HG02588 (cell line): ENCODE results near the gene ZFP36L1.

ENCODE experiments used
- ATAC-seq: cut with Tn5 transposase; IDR thresholded peaks from one replicate; pipeline ENCODE4 v1.9.1; 2021; ENCODE audit warnings: mild to moderate bottlenecking, moderate library complexity; ENCODE audit not compliant: unreplicated experiment

Gene ZFP36L1

DNA sequence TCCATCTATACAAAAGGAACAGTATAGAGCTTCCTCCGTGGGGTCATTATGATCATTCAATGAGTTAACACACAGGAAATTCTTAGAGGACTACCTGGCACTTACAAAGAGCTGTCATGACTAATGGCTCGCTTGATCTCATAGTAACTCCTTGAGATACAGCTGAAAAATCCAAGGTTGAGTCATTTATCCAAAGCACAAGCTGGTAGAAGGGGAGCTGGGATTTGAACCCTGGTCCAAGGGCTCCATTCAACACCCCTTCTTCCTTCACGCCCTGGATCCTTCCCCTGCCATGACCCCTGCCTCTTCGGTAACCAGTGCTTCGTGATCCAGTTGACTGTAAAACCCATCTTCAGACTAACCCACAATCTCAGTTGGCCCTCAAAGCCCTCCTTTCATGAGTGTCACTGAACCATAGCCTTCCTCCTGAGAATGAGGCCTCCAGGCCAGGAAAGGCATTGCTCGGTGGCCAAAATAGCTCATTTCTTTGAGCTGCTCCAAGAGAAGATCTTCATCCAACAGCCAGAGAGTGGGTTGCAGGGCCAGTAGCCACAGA is 7.8 kb downstream of the ZFP36L1 start:
- ATAC-seq, result no peak

DNA sequence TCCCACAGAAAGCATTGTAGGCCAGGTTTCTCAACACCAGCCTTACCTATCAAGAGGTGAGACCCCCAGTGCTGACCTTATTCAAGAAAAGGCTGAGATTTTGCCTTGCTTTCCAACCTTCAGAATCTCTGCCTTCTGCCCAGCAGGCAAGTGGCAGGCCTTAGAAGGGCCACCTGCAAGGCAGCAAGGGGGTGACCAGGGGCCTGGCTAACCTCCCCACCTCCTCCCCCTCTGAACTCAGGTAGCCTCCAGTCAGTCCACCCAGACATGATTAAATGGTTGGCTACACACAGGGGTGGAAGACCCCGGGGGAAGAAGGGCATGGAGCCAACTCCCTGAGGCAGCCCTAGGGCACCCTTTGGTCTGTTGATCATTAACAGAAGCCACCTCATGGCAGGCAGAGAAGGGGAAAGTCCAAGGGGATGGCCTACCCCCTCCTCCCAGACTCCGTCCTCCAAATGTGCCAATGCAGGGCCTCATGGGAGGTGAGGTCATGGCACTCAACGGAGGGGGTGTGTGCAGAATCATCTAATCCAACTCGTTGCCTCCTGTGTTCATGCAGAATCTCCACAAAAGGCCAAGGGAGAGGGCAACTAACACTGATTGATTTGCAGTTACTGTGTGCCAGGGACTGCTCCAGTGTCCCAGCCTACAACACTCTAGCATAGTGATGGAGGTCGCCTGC is 8.5 kb downstream of the ZFP36L1 start:
- ATAC-seq, result no peak

DNA sequence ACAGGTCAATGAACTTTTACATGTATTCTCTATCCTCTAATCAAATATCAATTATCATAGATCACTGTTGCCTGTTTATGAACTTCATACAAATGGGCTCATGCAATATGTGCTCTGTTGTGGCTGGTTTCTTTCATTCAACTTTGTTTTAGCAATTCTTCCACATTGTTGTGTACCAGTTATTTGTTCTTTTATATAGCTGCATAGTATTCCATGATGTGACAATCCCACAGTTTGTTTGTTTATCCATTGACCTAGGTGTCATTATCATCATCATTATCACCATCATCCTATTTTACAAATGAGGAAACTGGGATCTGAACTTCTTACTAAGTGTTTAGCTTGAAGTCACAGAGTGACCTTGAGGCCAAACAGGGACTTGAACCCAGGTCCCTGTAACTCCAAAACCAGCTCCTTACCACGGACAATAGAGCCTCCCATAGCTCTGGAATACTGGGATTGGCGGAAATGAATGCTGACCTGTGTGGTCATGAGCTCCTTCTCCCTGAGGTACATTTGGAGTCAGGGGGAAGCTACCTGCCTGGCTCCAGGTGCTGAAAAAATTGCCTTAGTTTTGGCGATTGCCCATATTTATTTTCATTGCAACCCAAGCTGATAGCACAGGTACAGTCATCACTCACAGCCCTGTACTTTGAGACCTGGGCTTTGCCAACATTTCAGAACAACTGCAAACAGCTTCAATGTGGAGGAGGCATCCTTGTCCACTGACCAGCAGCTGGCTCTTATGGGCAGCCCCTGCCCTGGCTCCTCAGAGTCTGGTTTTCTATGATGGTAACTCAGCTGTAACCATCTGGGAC is 9.2 kb downstream of the ZFP36L1 start:
- ATAC-seq, result no peak

DNA sequence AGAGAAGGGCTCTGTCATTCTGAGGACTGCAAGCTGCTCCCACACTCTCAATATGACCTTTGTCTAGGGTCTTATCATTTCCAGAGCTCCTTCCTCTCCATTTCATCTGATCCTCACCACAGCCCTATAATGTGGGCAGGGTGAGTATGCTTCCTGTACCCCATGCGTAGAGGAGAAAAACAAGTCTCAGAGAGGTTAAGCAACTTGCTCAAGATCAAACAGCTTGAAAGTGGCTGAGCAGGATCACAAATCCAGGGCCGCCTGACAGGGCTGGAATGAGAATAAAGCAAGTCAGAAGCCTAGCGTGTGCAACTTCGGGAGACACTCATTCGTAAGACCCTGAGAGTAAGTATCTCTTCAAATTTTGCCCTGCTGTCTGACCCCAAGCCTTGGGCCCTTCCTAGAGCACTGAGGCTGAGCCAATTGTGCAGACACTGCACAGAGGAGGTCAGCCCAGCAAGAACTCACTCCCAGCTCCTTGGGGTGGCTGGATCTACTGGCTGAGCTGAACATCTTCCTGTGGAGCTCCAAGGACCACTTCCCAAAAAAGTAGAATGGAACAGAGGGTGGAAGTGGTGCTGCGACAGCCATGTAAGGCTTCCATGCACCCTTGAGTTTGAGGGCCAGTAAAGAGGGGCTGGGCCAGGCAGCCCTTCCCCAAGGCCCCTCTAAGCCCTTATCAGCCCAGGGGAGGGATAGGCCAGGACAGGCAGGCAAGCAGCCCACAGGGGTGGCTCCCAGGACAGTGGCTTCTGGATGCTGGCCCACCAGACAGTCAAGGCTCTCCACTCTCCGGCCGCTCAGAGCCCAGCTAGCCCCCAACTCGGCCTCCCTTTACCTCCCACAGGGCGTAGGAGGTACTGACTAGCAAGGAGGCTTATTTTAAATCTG is 10.5 kb downstream of the ZFP36L1 start:
- ATAC-seq, result no peak

DNA sequence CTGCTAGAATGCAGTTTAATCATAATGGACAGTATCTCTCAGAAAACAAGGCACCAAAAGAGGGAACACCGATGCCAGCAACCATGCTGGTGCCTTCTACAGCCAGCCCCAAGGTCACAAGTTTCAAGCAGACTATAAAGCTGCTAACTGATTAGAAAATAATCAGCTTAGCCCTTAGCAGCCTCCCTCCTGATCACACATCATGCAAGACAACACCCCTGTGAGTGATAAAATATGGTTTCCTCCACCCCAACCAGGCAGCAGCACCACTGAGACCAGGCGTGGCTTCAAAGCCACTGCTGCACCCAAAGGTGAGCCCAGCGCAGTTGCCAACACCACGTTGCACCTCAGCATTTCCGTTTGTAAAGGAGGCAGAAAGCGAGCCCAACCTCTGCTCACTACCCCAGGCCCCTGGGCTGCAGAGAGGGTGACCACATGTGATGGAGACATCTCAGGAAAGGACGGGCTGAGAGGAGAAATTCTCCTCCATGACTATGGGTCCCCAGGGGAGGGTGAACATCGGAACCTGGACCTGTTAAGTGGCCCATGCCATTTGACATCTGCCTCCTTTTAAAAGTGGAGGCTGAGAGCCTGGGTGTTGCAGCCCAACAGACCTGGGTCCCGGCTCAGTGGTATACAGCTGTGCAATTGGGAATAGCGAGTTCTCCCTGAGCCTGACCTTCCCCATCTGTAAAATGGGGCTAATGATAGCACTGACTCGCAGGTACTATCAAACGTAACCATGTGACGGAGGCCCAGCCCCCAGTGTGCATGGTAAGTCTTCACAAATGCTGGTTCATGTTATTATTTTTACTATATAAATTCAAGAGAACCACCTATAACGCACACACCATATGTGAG is 11.5 kb downstream of the ZFP36L1 start:
- ATAC-seq, result no peak

DNA sequence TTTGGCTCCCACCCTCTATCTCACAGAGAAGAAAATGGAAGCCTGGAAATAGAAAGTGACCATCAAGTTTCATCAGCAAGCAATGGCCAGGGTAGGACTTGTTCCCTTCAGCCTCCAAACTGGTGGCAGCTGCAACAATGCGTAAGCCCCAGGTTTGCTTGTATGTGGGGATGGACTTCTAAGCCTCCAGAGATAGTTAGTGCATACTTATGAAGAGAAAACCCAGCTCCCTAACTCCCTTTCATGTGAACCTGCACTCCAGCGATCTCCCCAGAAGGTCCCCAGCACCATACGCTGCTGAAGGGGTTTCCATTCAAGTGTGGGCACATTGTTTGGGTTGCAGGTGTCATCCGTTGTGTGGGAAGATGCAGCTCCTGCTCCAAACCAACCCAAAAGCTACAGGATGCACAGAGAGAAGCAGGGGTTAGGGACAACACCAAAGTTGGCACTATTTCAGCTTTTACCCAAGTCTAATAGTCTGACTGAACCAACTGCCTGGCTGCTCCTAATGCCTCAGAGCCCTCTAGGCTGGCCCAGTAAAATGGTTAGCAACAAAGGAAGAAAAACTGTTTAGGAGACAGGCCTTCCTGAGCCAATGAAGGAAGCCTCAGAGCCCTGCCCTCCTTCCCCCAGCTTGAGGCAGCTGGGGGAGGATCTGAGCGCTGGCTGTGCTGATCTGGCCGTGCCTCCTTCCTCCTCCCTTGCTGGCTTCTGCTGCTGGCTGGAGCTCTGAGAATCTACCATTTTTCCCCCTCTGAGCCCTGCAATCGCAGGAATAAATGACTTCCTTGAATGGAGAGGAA is 12.3 kb downstream of the ZFP36L1 start:
- ATAC-seq, result no peak

DNA sequence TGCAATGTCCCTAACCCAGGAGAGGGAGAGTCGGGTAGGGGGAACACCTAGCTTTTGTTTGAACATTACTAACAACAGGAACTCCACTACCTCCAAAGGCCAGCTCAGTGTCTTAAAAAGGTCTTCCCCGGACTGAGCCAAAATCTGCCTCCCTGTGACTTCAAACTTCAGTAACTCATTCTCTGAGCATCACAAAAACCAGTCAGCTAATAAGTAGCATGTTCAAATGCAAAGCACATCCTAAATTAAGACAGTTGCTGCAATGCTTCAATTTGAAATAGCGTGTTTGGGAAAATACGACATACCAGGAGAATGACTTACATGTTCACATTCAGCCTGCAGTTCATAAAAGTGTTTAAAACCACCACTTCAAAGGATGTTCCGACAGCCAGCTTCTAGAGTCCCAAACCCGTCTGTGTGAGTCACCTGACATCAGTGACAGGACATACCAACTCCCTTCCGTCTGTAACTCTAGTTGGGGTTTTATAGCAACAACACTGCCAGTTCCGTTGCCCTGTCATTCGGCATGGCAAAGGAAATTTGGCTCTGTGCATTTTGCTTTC is 13.0 kb downstream of the ZFP36L1 start:
- no peak for ATAC-seq

DNA sequence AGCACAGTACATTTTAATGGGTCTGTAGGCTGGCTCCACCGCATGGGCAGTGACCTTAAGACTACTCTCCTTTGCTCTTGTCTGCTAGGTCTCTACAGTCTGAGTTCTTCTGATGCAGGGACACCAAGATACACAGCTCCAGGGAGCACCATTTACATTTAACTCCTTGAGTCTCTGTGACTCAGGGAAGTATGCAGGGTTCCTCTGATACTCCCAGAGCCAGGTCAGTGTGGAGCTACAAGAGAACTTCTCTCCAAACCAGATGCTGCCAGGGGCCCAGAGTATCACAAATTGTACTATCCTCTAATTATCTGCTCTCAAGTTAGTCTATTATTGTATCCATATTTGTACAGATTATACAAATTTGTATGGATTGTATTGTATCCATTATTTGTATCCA is 15.2 kb downstream of the ZFP36L1 start:
- no peak for ATAC-seq

DNA sequence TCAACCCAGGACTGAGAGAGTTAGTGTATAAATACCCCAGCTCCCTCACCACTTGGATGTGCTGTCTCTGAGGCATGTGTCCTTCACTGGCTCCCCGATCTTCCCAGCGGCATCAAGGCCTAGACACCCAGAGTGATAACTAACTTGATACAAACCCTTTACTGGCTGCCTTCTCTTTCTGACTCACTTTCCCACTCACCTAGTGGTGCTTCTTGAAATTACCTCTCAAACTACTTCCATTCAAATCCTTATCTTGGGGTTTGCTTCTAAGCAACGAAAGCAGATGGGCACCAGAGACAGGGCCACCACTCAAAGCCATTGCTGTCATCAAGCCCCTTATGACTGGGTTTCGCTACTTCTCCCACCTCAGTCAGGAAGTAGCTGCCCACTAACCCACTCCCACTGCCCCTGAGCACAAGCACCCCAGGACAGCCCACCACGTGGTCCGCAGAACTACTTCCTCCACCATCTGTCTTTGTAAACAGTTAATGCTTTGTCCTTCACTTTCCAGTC is 17.2 kb downstream of the ZFP36L1 start:
- no peak for ATAC-seq

DNA sequence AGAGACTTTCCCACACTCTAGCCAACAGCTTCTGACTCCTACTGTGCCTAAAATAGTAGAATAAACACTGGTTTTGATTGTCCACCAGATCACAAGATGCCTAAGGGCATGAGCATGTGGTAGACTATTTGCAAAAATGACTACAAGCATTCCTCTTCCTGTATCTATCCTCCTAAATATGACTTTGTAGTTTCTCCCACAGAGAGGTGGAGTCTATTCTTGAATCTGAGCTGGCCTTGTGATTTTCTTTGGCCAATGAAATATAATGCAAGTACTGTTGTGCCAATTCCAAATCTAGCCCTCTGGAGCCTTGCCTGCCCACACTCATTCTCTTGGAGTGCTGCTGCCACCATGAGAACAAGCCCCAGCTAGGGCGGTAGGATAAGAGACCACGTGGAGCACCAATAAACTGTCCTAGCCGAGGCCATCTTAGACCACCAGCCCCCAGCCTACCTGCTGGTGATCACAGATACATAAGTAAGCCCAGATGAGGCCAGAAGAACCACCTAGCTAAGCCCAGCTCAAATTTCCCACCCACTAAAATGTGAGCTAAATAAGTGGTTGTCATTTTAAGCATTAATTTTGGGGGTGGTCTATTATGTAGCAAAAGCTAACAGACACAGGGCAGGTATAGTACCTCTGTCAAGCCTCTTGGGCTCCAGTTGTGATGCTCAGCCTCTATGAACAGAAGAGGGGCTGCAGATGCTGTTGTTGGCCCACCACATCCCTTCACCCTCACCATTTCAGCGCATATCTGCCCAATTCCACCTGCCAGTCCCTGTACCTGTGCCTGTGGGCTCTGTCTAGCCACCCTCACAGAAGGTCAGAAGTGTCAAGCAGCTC is 17.9 kb downstream of the ZFP36L1 start:
- no peak for ATAC-seq

DNA sequence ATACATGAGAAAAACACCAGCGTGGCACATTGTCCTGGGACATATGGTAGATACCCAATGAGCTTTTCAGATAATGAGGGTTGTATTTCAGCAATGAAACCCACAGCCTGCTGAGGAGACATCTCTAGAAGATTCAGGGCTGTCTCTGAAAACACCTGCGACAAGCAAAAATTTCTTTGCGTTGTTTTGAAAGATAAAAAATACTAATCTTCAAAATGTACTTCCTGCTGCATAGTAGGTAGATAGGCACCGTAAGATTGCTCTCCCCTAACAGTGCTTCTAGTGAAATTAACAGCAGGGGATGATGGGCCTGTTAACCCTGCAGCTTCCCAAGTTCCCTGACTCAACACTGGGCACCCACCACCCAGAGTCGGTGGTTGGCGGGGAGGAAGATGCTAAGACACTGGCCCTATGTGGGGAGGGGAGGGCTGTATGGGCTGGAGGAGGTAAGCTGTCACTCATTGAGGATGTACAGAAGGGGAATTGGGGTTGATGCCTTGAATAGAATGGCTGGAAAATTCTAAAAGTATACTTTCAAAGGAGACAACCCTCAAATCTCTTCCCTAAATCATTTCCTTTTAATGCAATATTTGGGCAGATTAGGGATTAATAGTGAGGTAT is 20.0 kb downstream of the ZFP36L1 start:
- no peak for ATAC-seq

DNA sequence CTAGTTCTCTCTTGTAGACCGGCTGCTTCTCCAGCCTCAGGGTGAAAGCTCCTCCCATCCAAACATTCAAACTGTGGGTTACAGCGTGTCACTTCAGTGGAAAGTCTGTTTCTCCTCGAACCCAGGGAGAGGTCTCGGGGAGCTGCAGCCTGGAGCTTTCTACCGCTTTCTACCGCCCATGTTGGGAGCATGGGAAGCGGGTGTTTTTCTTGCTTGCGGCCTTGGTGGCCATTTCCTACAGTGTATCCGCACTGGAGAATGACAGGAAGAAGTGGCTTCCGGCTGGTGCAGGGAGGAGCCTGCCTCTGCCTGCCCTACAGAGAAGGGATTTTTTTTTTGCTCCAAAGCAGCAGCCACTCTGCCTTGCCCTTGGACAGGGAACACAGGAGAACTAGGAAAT is 21.2 kb downstream of the ZFP36L1 start:
- ATAC-seq, result no peak

DNA sequence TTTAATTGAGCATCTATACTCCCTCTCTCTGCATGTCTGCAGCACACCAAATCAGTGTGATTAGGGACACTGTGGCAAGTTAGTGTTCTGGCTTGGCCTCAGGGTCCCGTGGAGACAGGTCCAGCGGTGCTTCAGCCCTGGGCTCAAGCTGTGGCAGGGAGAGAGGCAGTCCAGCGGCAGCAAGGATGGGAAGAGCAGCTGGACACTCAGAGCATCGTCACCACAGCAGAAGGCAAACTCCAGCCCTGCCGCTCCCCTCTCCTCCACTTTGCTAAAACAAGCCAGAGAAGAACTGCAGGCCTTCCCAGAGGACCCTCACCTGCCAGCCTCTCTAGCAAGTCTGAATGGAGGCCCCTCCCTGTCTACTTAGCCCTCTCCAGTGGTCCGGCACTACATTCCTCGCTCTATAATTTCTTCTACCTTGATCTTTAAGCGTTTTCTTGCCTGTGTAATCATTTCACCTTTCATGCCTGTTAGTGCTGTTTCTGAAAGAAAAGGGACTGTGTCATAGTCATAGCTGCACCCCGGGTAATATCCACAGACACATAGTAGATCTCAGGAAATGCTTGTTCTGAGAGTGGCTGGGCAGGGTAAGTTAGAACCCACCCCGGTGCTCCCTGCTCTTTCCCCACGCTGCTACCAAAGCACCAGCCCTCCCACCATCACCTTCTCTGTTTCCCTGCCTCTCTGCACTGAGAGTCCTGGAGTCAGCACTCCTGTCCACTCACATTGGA is 22.1 kb downstream of the ZFP36L1 start:
- no peak for ATAC-seq

DNA sequence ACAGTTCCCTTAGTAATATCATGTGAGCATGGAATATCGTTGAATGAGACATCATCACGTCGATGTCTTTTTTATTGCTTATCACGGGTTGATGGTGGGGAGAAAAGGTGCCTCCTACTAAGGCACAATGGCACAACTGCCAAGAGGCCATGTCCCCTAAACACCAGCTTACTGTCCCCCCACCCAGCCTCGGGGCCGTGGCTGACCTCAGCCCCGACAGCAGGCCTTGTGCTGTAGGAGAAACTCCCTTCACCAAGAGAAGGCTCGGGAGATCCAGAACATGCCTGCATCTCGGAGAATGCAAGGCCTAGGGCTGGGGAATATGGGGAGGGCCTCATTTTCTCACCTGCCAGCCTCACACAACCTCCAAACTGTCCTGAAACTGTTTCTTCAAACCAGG is 22.8 kb downstream of the ZFP36L1 start:
- no peak for ATAC-seq

DNA sequence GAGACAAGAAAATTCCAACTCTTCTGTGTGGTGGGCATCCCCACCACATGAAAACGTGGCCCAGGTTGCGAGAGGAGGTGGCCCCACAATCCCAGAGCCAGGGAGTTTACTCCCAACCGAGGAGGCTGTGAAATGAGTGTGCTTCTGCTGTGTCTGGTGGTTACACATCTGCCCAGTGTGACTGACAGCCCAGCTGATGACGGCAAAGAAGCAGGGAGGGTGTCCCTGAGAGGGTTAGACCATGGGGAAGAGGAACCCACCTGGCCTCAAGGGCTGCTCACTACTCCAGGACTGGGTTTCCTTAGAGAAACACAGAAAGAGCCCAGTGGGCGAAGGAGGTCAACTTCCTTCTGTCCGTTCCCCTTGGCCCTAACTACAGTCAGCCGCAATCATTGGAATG is 24.6 kb downstream of the ZFP36L1 start:
- no peak for ATAC-seq

DNA sequence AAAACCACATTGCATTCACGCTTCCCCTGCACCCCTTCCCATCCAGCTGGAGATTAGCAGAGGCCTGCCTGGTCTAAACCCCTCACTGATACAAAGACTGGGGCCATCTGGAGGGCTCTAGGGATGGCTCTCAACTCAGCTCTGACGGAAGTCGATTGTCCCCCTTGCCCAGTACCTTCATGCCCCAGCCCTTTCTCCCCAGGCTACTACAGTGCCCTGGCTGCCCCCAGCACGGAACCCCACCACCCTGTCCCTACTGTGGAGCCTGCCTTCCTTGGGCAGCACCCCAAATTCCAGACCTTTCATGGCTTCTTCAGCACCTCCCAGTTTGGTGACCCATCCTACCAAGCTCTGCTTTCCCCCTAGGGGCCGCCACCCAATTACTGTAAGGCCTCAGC is 25.6 kb downstream of the ZFP36L1 start:
- no peak for ATAC-seq
